T-helper 2 cell treated with Interferon-gamma antibody and Interleukin-4, amounts not matched to agents 5 μg/mL and 100 μg/mL, for 36 hours (primary cell): ENCODE measurements around the gene LYRM1.
A peak's percentile ranks its signal among the peaks of the same experiment; 100 is the strongest.

Source experiments
- DNase-seq: peaks from one replicate; pipeline ENCODE4 v3.0.0; 2021; ENCODE audit warnings: low spot score
- H3K27ac Mint-ChIP-seq: one replicate; pipeline ENCODE4 v1.8.0; 2021; ENCODE audit warnings: mild to moderate bottlenecking, mixed read lengths
- H3K27me3 Mint-ChIP-seq: one replicate; pipeline ENCODE4 v1.8.0; 2021; ENCODE audit warnings: low read depth, mixed read lengths
- H3K36me3 Mint-ChIP-seq: one replicate; pipeline ENCODE4 v1.8.0; 2021; ENCODE audit warnings: low read depth, mixed read lengths
- H3K4me1 Mint-ChIP-seq: one replicate; pipeline ENCODE4 v1.8.0; 2021; ENCODE audit warnings: low read depth, mixed read lengths
- H3K4me3 Mint-ChIP-seq: one replicate; pipeline ENCODE4 v1.8.0; 2022; ENCODE audit warnings: mild to moderate bottlenecking, moderate library complexity, mixed read lengths
- H3K9me3 Mint-ChIP-seq: one replicate; pipeline ENCODE4 v1.8.0; 2021; ENCODE audit warnings: mixed read lengths

Gene LYRM1

GRCh38 chr16:20880867-20881502, 19.6 kb upstream of the LYRM1 start:
- DNase-seq = no peak
- Mint-ChIP-seq H3K4me1 (peaks cover 64% of the 10 kb centered on the region), H3K27me3 (no peaks in the 10 kb centered on the region), H3K4me3 (no peak overlapping the region), H3K36me3 (peaks cover 32% of the 10 kb centered on the region), H3K27ac (no peak overlapping the region), H3K9me3 (peaks cover 5% of the 10 kb centered on the region)

DNA sequence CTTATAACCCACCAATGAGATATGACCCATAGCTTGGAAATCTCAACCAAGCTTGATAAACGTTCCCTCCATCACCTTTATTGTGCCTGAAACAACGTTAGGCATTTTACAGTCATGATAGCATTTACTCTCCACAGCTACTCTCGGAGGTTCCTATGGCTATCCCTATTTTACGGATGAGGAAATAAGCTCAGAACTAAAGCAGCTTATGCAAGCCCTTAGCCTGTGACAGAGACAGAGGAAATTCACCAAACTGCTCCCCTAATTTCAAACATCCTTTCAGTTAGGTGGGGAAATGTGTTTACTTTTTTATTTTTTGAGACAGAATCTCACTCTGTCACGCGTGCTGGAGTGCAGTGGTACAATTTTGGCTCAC, 19.1 kb upstream of the LYRM1 start:
- peaks cover 62% of the 10 kb centered on the region for H3K4me1 Mint-ChIP-seq
- H3K27ac Mint-ChIP-seq = no peak overlapping the region
- H3K27me3 Mint-ChIP-seq = no peaks in the 10 kb centered on the region
- peaks cover 30% of the 10 kb centered on the region for H3K36me3 Mint-ChIP-seq
- DNase-seq = no peak
- H3K4me3 Mint-ChIP-seq = no peak overlapping the region
- peaks cover 4% of the 10 kb centered on the region for H3K9me3 Mint-ChIP-seq

DNA sequence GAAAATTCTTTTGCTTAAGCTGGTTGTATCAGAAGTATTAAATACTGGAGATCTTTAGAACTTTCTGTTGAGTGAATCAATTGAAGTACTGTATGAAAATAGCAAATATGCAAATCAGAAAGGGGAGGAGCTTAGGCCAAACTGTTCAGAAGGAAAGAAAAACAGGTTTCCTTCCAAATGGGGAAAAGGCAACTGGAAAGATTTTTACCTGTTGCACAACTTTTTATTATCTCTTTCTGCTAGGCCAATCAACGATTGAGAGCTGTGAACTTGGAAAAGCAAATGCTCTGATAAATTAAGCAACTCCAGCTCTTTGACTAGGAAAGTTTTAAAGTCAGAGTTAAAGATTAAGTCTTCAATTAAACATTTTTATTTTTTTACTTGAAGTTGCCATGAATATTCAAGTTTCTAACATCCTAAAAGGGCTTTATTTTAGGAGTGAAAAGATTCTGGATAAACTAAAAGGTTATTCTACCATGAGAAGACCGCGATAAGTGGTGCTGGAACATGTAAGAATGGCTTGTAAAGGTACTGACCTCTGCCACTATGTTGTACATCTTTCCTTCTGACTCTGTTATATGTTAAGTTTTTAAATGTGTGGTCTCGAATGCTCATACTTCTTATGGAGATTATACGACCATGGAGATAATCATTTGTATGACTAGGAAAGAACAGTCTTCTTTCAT, 16.9 kb upstream of the LYRM1 start:
- Mint-ChIP-seq H3K4me1 (peaks cover 60% of the 10 kb centered on the region), H3K9me3 (no peaks in the 10 kb centered on the region), H3K4me3 (peak overlapping the region; percentile 26), H3K36me3 (peaks cover 25% of the 10 kb centered on the region), H3K27me3 (no peaks in the 10 kb centered on the region), H3K27ac (peak overlapping the region; percentile 65)
- no peak for DNase-seq

- no peaks in the 10 kb centered on the region for H3K27me3 Mint-ChIP-seq
- H3K36me3 Mint-ChIP-seq = peaks cover 25% of the 10 kb centered on the region
- peak overlapping the region; percentile 65 for H3K27ac Mint-ChIP-seq
- no peaks in the 10 kb centered on the region for H3K9me3 Mint-ChIP-seq
- peak overlapping the region; percentile 26 for H3K4me3 Mint-ChIP-seq
- peaks cover 55% of the 10 kb centered on the region for H3K4me1 Mint-ChIP-seq
- DNase-seq = peak; percentile 60
These were observed 16.4 kb upstream of the LYRM1 start for GRCh38 chr16:20884240-20884556.

DNA sequence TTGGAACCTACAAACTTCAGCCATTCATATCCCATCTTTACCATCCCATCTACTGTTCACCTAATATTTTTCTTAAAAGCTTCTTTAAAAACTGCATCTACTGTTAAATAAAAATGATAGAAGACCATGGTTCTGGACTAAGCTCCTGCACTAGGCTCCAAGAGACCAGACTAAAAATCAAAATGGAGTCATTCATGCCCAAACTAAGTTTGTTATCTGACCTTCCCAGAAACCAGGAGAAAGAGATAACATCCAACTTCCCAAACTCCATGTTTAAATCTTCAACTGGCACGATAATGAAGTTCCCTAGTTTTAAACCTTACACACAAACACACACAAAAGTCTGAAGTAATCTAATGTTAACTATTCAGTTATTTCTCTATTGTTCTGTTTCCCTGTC, 14.3 kb upstream of the LYRM1 start:
- DNase-seq = no peak
- Mint-ChIP-seq H3K27ac (no peak overlapping the region), H3K9me3 (no peaks in the 10 kb centered on the region), H3K4me1 (peaks cover 46% of the 10 kb centered on the region), H3K4me3 (no peak overlapping the region), H3K27me3 (no peaks in the 10 kb centered on the region), H3K36me3 (peaks cover 31% of the 10 kb centered on the region)

DNA sequence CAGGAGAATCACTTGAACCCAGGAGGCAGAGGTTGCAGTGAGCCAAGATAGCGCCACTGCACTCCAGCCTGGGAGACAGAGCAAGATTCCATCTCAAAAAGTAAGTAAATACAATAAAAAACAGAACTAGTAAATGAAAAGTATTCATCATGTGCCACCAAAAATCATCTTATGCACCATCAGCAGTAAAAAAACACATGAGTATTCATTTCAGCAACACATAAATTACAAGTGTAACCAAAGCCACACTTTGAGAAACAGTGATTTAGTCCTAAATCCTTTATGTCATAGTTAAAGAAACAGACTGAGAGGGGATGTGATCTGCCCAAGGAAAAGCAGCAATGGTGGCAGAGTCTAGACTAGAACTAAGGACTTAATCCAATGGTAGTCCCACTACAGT, 13.4 kb upstream of the LYRM1 start:
- no peak overlapping the region for H3K27ac Mint-ChIP-seq
- H3K4me3 Mint-ChIP-seq = no peak overlapping the region
- peaks cover 37% of the 10 kb centered on the region for H3K36me3 Mint-ChIP-seq
- DNase-seq = no peak
- H3K4me1 Mint-ChIP-seq = peaks cover 44% of the 10 kb centered on the region
- H3K9me3 Mint-ChIP-seq = no peaks in the 10 kb centered on the region
- H3K27me3 Mint-ChIP-seq = no peaks in the 10 kb centered on the region

DNA sequence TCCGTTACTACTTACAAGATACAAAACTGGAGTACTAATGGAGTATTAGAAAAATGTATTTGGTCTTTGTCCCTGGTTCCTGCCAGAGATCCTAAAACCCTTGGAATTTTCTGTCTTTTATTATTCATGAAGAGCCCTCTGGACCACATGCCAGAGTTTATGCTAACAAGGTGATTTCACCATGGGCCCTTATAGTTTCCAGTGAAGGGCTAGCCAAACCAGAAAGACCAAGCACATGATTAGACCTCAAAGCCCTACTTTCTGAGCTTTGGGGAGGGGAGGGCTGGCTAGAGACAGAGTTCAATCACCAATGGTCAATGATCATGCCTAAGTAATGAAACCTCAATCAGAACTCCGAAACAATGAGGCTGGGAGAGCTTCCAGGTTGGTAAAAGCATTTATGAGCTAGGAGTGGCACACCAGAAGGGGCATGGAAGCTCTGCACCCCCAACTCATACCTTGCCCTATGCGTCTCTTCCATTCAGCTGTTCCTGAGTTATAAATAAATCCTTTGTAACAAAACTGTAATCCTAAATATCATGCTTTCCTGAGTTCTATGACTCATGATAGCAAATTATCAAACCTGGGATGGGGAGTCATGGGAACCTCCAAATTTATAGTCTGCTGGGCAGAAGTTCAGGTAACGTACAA, 10.8 kb upstream of the LYRM1 start:
- Mint-ChIP-seq H3K9me3 (no peaks in the 10 kb centered on the region), H3K4me3 (no peak overlapping the region), H3K27ac (no peak overlapping the region), H3K27me3 (no peaks in the 10 kb centered on the region), H3K36me3 (peaks cover 43% of the 10 kb centered on the region), H3K4me1 (peaks cover 33% of the 10 kb centered on the region)
- no peak for DNase-seq

DNA sequence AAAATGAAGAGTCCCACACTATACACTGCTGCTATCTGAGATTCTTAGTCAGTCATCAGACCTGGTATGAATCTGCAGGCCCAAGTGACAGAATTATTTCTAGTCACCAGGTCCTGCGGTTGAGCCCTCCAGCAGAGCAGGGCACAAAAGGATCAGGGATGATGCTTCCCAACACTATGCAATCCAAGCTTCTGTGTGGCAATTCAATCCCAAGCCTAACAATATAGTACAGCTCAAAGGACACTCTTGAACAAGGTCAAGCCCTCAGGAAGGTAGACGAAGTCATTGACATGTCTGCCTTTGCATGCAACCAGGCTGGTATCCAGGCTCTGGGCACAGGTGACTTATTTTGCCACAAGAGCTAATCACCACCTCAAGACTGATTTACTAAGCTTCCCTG, 6.2 kb upstream of the LYRM1 start:
- peaks cover 38% of the 10 kb centered on the region for H3K4me1 Mint-ChIP-seq
- no peak for DNase-seq
- H3K9me3 Mint-ChIP-seq = no peaks in the 10 kb centered on the region
- H3K27me3 Mint-ChIP-seq = no peaks in the 10 kb centered on the region
- no peak overlapping the region for H3K4me3 Mint-ChIP-seq
- H3K36me3 Mint-ChIP-seq = peaks cover 40% of the 10 kb centered on the region
- no peak overlapping the region for H3K27ac Mint-ChIP-seq

GRCh38 chr16:20897253-20897897, 3.2 kb upstream of the LYRM1 start:
- H3K9me3 Mint-ChIP-seq = no peaks in the 10 kb centered on the region
- no peaks in the 10 kb centered on the region for H3K27me3 Mint-ChIP-seq
- H3K36me3 Mint-ChIP-seq = peaks cover 38% of the 10 kb centered on the region
- peak overlapping the region; percentile 32 for H3K27ac Mint-ChIP-seq
- peaks cover 49% of the 10 kb centered on the region for H3K4me1 Mint-ChIP-seq
- no peak for DNase-seq
- peak overlapping the region; percentile 99 for H3K4me3 Mint-ChIP-seq

DNA sequence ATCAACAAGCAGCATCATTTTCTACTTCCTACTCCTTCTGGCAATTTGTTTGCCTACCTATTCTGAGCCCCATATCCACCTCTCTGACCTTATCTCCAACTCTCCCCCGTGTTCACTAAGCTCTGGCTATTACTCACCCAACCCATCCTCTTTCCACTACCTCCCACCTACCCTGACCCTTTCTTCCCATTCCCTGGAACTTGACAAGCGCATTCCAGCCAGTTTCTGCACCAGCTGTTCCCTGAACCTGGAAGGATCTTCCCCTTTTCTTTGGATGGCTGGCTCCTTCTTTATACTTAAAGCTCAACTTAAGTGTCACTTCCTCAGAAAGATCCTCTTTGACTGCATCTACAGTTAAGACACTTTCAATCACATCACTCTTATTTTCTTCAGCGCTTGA, 2.6 kb upstream of the LYRM1 start:
- Mint-ChIP-seq H3K4me3 (peak overlapping the region; percentile 99), H3K9me3 (no peaks in the 10 kb centered on the region), H3K27me3 (no peaks in the 10 kb centered on the region), H3K4me1 (peaks cover 53% of the 10 kb centered on the region), H3K27ac (peak overlapping the region; percentile 32), H3K36me3 (peaks cover 37% of the 10 kb centered on the region)
- DNase-seq = no peak

- H3K27ac Mint-ChIP-seq = peak overlapping the region; percentile 100
These were observed 1.5 kb upstream of the LYRM1 start for GRCh38 chr16:20899071-20899470.

GRCh38 chr16:20899477-20900298, 883 bp upstream of the LYRM1 start:
- H3K4me1 Mint-ChIP-seq = peaks cover 66% of the 10 kb centered on the region
- peak; percentile 23 for DNase-seq
- peak overlapping the region; percentile 100 for H3K27ac Mint-ChIP-seq
- no peaks in the 10 kb centered on the region for H3K9me3 Mint-ChIP-seq
- H3K4me3 Mint-ChIP-seq = peak overlapping the region; percentile 99
- peaks cover 36% of the 10 kb centered on the region for H3K36me3 Mint-ChIP-seq
- H3K27me3 Mint-ChIP-seq = no peaks in the 10 kb centered on the region

More at GRCh38 chr16:20899071-20899470, 1.5 kb upstream of the LYRM1 start:
- Mint-ChIP-seq H3K9me3 (no peaks in the 10 kb centered on the region), H3K36me3 (peaks cover 38% of the 10 kb centered on the region), H3K27me3 (no peaks in the 10 kb centered on the region), H3K4me3 (peak overlapping the region; percentile 99), H3K4me1 (peaks cover 61% of the 10 kb centered on the region)
- no peak for DNase-seq

DNA sequence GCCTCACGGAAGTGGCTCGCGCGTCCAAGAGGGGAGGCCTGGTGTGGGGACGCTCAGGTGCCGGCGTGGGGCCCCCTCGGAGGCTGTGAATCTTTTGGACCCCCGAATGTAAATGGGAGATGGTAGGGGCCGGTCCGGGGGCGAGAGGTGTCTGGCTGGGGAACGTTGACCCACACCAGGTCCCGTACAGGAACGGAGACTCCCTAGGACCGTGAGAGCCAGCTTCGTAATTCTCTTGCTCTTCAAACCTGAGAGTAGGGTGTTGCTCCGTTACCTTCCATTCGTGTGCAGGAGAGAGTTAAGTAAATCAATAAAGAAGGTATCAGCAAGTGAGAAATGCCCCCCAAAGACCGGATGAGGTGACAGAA, 481 bp downstream of the LYRM1 start:
- H3K9me3 Mint-ChIP-seq = no peaks in the 10 kb centered on the region
- no peak for DNase-seq
- H3K4me1 Mint-ChIP-seq = peaks cover 69% of the 10 kb centered on the region
- peaks cover 33% of the 10 kb centered on the region for H3K36me3 Mint-ChIP-seq
- H3K4me3 Mint-ChIP-seq = peak overlapping the region; percentile 99
- peak overlapping the region; percentile 100 for H3K27ac Mint-ChIP-seq
- no peaks in the 10 kb centered on the region for H3K27me3 Mint-ChIP-seq
